HG03575 (cell line): ENCODE results near the gene CORIN.
"Not testable (repeated sequence)": the region's sequence is repeated elsewhere in the genome, so short reads cannot be mapped to it uniquely, and the experiment has no call there.

Source experiments
- ATAC-seq: cut with Tn5 transposase; IDR thresholded peaks from one replicate; pipeline ENCODE4 v1.9.1; 2021; ENCODE audit not compliant: unreplicated experiment, insufficient number of reproducible peaks, low FRiP score; ENCODE audit errors: extremely low read depth

Gene CORIN

GRCh38 chr4:47617607-47618006 is 220.3 kb downstream of the CORIN start:
- ATAC-seq = no peak

GRCh38 chr4:47615385-47615784 is 222.5 kb downstream of the CORIN start:
- no peak for ATAC-seq

- ATAC-seq = no peak
These were observed 225.5 kb downstream of the CORIN start for GRCh38 chr4:47612116-47613023.

- no peak for ATAC-seq
These were observed 231.4 kb downstream of the CORIN start for GRCh38 chr4:47606482-47606881.

GRCh38 chr4:47598896-47599295 is 239.0 kb downstream of the CORIN start:
- no peak for ATAC-seq

GRCh38 chr4:47598320-47598719 is 239.5 kb downstream of the CORIN start:
- no peak for ATAC-seq

GRCh38 chr4:47597696-47598095 is 240.2 kb downstream of the CORIN start:
- no peak for ATAC-seq

GRCh38 chr4:47590325-47590724 is 247.5 kb downstream of the CORIN start:
- no peak for ATAC-seq

- no peak for ATAC-seq
These were observed 258.6 kb downstream of the CORIN start for GRCh38 chr4:47579235-47579634.

- no peak for ATAC-seq
These were observed 259.9 kb downstream of the CORIN start for GRCh38 chr4:47577779-47578553.

- no peak for ATAC-seq
These were observed 264.9 kb downstream of the CORIN start for GRCh38 chr4:47572981-47573380.

GRCh38 chr4:47570816-47571215 is 267.1 kb downstream of the CORIN start:
- ATAC-seq = no peak

GRCh38 chr4:47567511-47567910 is 270.4 kb downstream of the CORIN start:
- ATAC-seq = no peak

GRCh38 chr4:47566969-47567368 is 270.9 kb downstream of the CORIN start:
- no peak for ATAC-seq

- no peak for ATAC-seq
These were observed 271.3 kb downstream of the CORIN start for GRCh38 chr4:47566566-47566965.

GRCh38 chr4:47562297-47562696 is 275.6 kb downstream of the CORIN start:
- no peak for ATAC-seq

- ATAC-seq = no peak
These were observed 276.5 kb downstream of the CORIN start for GRCh38 chr4:47561331-47561730.

GRCh38 chr4:47560682-47561081 is 277.2 kb downstream of the CORIN start:
- ATAC-seq = no peak

- no peak for ATAC-seq
These were observed 280.6 kb downstream of the CORIN start for GRCh38 chr4:47557255-47557654.

GRCh38 chr4:47555920-47556319 is 281.9 kb downstream of the CORIN start:
- ATAC-seq = not testable (repeated sequence)
